HG03354 (cell line): ENCODE data around the gene ANKRD63.

Source experiments
- ATAC-seq: cut with Tn5 transposase; IDR thresholded peaks from one replicate; pipeline ENCODE4 v1.9.1; 2021; ENCODE audit warnings: mild to moderate bottlenecking; ENCODE audit not compliant: unreplicated experiment, poor library complexity, severe bottlenecking

ANKRD63 gene

DNA sequence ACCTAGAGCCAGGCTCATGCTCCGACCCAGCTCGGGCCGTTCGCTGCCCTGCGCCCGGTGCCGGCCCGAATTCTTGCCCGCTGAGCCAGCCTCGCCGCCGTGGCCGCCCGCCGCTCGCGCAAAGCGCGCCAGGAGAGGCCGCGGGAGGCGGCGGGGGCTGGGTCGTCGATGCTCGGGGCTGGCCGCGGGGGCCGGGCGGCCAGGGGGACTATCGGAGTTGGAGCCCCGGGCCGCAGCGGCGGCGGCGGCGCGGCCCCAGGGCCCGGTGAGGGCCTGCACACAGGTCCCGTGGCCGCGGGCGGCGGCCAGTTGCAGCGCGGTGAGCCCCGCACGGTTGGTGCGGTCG, 1.1 kb downstream of the ANKRD63 start:
- no peak for ATAC-seq

DNA sequence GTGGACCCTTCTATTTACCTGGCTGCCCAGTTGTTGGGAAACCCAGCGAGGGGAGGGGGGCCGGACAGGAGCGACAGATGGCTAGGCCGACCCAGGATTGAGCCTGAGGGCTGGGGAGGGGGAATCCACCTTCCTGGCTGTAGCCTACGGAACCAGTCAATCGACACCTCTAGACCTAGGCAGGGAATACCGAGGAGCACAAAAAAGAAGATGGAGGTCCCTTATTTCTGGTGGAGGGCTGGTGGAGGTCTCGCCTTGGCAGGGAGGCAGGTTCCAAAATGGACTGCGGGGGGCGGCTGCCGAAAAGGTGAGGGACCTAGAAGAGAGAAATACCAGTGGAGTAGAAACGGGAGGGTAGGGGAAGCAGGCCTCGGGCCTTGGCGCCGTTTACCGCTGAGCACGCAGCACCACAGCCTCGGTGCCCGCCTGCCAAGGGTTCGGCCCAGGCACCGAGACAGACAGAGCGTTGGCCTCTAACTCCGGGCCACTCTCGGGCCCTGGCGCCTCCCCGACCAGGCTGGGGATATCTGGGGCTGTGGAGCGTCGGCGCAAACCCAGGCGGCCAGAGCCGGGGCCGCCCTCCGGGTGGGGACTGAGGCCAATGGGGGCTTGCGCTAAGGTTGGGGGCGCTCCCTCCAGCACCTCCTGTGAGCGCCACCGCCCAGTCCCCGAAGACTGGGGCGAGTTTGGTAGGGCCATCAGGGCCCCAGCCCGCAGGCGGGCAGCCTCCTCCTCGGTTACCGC, 1.6 kb downstream of the ANKRD63 start:
- ATAC-seq: no peak

DNA sequence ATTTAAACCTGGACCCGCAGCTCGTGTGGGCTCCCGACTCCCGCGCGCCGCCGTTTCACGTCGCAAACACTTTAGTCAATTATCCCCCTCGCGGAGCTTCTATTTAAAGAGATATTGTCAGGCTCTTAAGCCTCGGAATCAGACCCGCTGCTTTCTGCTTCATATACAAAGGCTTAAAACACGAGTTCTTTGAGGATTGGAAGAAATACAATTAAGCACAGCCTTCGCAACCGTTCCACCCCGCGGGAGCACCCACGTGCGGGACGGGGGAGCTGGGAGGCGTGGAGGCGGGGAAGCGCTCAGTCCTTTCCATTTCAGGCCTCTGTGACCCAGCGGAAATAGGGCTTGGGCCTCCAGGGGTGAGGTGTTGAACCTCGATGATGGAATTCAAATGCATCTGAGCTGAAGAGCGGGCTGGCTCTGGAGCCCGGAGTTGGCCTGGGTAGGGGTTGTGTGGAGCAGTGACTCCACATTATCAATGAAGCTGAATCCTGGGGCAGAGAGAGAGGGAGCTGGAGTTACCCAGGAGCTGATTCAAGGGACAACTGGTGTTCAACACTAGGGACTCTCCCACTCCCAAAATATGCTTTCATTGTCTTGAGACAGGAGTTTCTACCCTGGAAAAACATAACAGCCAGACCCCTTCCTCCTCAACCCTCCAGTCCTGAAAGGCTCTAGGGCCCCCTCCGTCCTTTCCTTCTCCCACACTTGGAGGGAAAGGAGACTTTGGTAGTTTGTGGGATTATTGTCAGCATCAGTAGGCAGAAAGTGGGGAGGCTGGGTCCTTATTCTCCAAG, 2.4 kb downstream of the ANKRD63 start:
- ATAC-seq: no peak

DNA sequence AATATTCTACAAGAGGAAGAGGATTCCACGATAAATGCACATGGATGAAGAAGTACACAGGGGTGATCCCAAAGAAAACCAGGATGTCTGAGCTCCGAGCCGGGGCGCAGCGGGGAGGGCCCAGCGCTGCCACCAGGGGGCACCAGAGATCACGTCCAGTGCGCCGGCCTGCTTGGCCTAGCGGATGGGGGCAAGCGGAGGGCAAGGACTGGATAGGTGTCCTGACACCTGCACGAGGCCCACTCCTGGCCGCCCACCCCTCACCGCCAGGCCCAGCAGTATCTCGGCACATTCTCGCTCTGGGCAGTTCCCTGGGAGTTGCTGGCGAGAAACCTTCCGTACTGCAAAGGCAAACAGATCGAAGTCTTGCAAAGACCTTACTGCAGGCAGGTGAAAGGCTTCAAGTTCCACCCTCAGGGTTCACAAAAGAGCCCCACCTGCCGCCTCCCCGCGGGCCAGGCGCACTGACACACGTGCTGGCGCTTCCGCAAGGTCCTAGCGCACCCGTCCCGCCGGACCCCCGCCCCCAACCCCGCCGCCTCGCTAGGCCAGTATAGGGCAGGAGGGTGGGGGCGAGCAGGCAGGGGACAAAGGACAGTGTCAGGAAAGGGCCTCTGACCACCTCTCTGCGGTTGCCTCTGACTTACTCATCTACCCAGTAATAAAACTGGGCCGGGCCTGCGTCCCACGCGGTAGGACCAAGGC, 3.3 kb downstream of the ANKRD63 start:
- no peak for ATAC-seq

GRCh38 chr15:40278026-40278425, 4.8 kb downstream of the ANKRD63 start:
- no peak for ATAC-seq

- no peak for ATAC-seq
Observed at GRCh38 chr15:40277471-40277870, 5.4 kb downstream of the ANKRD63 start.

GRCh38 chr15:40276927-40277326, 5.9 kb downstream of the ANKRD63 start:
- ATAC-seq: no peak

- no peak for ATAC-seq
Observed at GRCh38 chr15:40275954-40276353, 6.9 kb downstream of the ANKRD63 start.

- ATAC-seq: no peak
Observed at GRCh38 chr15:40275523-40275922, 7.3 kb downstream of the ANKRD63 start.

DNA sequence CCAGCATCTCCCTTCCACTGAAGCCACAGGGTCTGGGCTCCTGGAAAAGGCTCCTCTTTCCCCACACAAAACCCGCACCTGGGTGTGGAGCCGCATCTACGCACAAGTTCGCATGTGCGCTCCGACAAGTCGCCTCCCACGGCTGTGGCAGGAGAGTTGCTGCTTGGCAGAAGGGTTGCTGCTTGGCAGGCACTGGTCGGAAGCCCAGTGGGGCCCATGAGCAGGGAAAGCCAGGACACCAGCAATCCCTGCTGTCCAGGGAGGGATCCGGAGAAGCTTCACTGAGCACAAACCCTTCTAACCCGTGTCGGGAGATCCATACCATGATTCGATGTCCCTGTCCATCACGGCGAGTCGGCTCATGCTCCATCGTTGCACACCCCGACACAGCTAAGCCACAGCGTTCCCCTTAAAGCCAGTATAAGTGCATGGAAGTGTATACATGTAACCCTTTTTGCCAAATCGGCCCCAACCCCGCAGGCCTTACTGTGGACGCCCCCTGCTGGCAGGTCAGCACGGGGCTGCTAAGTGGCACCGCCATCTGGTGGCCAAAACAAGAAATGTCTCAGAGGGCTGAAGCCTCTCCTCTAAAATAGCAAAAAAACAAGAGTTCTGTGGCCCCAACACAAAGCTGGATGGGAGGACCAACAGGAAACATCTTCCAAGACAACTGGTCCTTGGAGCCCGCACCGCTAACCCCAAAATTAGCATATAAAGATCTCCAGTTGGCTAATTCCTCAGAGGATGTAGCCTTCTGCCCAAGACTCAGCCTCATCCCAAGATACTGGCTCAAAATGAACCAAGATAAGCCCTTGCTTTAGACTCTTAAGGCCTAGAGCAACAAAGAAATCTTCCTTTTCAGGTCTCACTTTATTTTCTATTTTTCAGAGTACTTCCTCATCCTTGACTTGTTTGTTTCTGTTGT, 8.3 kb downstream of the ANKRD63 start:
- ATAC-seq: peak; percentile 56

GRCh38 chr15:40273428-40273827, 9.4 kb downstream of the ANKRD63 start:
- ATAC-seq: no peak

- ATAC-seq: no peak
Observed at GRCh38 chr15:40272485-40273056, 10.3 kb downstream of the ANKRD63 start.

GRCh38 chr15:40271685-40272484, 11.0 kb downstream of the ANKRD63 start:
- no peak for ATAC-seq

GRCh38 chr15:40270246-40270995, 12.4 kb downstream of the ANKRD63 start:
- no peak for ATAC-seq

DNA sequence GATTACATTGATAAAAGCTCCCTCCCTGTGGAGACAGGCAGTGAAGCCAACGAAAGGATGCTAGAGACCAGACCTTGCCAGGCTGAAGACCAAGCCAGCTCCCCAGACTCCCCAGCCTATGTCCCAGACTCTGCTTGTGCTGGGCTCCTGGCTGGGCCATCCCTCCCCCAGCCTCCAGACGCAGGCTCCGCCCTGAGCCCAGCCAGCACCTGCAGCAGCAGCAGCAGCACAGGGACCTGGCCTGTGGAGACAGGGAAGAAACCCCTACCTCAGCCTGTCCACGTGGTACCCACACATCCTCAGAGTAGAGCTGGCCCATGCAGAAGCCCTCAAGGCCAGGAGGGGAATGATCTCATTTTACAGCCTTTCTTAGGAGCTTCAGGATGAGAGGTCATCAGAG, 13.3 kb downstream of the ANKRD63 start:
- ATAC-seq: no peak

DNA sequence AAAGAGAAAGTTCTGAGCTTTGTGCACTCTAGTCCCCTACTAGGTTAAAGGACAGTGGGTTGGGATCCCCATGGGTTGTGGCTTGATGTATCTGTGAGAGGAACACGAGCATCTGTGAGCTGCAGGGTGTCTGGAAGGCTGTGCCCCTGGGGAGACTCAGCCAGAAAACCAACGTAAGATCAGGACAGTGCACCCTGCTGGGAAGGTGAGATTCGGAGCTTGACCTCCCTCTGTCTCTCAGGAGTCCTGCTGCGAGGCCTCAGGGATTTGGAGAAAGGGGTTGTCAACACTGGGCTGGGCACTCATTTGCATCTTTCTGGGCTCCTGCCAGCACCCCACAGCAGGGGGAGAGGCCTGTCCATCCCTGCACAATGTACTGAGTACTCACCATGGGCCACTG, 15.2 kb downstream of the ANKRD63 start:
- ATAC-seq: no peak

DNA sequence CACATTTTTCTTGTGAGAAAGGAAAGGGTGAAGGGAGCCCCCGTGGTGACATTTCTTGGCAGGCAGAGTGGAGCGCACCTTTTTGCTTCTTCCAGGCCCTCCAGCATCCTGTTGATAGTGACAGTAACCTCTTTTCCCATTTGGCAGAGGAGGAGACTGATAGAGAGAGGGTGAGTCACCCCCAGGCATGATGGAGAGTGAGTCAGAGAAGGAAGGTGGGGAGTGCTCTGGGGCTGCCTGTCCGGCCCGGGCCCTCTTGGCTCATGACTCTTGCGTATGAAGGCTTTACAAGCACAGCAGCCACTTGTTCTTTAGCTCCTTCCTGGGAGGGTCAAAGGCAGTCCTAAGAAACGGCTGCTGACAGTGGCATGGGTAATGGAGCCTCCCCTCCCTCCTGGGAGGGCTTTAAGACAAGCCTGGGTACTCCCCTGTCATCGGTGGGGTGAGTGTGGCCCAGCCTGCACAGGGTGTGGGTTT, 16.0 kb downstream of the ANKRD63 start:
- no peak for ATAC-seq

- ATAC-seq: no peak
Observed at GRCh38 chr15:40265875-40266274, 17.0 kb downstream of the ANKRD63 start.
